GM21723 (cell line): ENCODE data around the gene GRK3.
"Not testable (repeated sequence)": the region's sequence is repeated elsewhere in the genome, so short reads cannot be mapped to it uniquely, and the experiment has no call there.

Experiments used
- ATAC-seq: cut with Tn5 transposase; IDR thresholded peaks from one replicate; pipeline ENCODE4 v1.9.1; 2021; ENCODE audit warnings: mild to moderate bottlenecking, moderate library complexity; ENCODE audit not compliant: unreplicated experiment

The GRK3 gene

GRCh38 chr22:25623851-25624250 is 59.4 kb downstream of the GRK3 start:
- ATAC-seq = no peak

- ATAC-seq = no peak
Observed at GRCh38 chr22:25624476-25624875, 60.0 kb downstream of the GRK3 start.

GRCh38 chr22:25625747-25626623 is 61.5 kb downstream of the GRK3 start:
- not testable (repeated sequence) for ATAC-seq

- ATAC-seq = no peak
Observed at GRCh38 chr22:25626624-25626990, 62.1 kb downstream of the GRK3 start.

- ATAC-seq = no peak
Observed at GRCh38 chr22:25627271-25627852, 62.9 kb downstream of the GRK3 start.

GRCh38 chr22:25628494-25628893 is 64.0 kb downstream of the GRK3 start:
- no peak for ATAC-seq

- ATAC-seq = no peak
Observed at GRCh38 chr22:25629613-25630012, 65.1 kb downstream of the GRK3 start.

GRCh38 chr22:25630447-25630846 is 66.0 kb downstream of the GRK3 start:
- no peak for ATAC-seq

- ATAC-seq = no peak
Observed at GRCh38 chr22:25636323-25636722, 71.8 kb downstream of the GRK3 start.

- no peak for ATAC-seq
Observed at GRCh38 chr22:25637032-25637431, 72.6 kb downstream of the GRK3 start.

GRCh38 chr22:25637672-25638071 is 73.2 kb downstream of the GRK3 start:
- no peak for ATAC-seq

GRCh38 chr22:25638638-25639037 is 74.2 kb downstream of the GRK3 start:
- ATAC-seq = no peak

GRCh38 chr22:25641650-25642049 is 77.2 kb downstream of the GRK3 start:
- no peak for ATAC-seq

- no peak for ATAC-seq
Observed at GRCh38 chr22:25643232-25644000, 78.9 kb downstream of the GRK3 start.

GRCh38 chr22:25644122-25644521 is 79.6 kb downstream of the GRK3 start:
- ATAC-seq = no peak

GRCh38 chr22:25645266-25645665 is 80.8 kb downstream of the GRK3 start:
- no peak for ATAC-seq

- ATAC-seq = no peak
Observed at GRCh38 chr22:25645964-25646363, 81.5 kb downstream of the GRK3 start.

- ATAC-seq = no peak
Observed at GRCh38 chr22:25650833-25651232, 86.4 kb downstream of the GRK3 start.

- ATAC-seq = no peak
Observed at GRCh38 chr22:25651332-25652085, 87.0 kb downstream of the GRK3 start.

GRCh38 chr22:25654676-25655075 is 90.2 kb downstream of the GRK3 start:
- ATAC-seq = no peak

- ATAC-seq = no peak
Observed at GRCh38 chr22:25655371-25655935, 91.0 kb downstream of the GRK3 start.
